ENCODE results near the gene PLEKHG4. TPM values are rescaled to one million over a fixed set of nuclear protein-coding genes. Genes with fewer than 3 reads are reported as not detected.

The PLEKHG4 gene
- total RNA-seq, 1 experiment from 2014 or later: 5.9 TPM

DNA sequence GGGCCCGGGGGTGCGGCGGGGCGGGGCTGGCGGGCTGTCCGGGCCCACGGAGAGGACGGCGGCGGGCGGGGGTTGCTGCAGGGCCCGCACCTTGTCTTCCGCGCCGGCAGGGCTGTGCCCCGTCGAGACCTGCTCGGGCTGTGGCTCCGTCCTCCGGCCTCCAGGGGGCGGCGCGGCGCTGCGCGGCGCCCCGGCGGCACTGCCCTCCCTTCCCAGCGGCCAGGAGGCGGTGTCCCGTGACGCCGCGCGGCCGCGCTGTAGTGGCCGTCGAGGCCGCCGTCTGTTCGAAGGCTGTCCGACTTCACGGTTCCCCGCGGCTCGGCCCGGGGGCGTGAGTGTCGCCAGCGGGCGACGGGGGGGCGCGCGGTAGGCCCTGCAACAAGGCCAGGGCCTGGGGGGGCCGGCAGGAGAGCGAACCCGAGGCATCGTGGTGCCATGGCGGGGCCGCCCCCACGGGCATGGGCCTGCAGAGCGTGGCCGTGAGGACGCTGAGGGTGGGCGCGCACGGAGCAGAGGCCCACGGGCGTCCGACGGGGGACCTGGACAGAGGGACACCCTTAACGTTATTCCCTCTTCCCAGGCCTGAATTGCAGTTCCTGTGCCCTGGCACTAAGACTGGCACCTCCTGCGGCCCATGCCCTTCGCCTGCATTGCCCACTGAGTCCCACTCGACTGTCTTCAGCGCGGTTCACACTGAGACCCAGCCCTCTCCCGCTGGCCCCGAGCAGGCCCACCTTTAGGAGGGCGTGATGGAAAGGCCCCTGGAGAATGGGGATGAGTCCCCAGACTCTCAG lies at the start of gene PLEKHG4 (continued):
- TF ChIP-seq, protein P1, sequence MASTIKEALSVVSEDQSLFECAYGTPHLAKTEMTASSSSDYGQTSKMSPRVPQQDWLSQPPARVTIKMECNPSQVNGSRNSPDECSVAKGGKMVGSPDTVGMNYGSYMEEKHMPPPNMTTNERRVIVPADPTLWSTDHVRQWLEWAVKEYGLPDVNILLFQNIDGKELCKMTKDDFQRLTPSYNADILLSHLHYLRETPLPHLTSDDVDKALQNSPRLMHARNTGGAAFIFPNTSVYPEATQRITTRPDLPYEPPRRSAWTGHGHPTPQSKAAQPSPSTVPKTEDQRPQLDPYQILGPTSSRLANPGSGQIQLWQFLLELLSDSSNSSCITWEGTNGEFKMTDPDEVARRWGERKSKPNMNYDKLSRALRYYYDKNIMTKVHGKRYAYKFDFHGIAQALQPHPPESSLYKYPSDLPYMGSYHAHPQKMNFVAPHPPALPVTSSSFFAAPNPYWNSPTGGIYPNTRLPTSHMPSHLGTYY (CRISPR knock-in tag; IDR thresholded peaks at IDR 0.05): no peak
- no peak for TF ChIP-seq ZNF121 (CRISPR knock-in tag; IDR thresholded peaks at IDR 0.05)

DNA sequence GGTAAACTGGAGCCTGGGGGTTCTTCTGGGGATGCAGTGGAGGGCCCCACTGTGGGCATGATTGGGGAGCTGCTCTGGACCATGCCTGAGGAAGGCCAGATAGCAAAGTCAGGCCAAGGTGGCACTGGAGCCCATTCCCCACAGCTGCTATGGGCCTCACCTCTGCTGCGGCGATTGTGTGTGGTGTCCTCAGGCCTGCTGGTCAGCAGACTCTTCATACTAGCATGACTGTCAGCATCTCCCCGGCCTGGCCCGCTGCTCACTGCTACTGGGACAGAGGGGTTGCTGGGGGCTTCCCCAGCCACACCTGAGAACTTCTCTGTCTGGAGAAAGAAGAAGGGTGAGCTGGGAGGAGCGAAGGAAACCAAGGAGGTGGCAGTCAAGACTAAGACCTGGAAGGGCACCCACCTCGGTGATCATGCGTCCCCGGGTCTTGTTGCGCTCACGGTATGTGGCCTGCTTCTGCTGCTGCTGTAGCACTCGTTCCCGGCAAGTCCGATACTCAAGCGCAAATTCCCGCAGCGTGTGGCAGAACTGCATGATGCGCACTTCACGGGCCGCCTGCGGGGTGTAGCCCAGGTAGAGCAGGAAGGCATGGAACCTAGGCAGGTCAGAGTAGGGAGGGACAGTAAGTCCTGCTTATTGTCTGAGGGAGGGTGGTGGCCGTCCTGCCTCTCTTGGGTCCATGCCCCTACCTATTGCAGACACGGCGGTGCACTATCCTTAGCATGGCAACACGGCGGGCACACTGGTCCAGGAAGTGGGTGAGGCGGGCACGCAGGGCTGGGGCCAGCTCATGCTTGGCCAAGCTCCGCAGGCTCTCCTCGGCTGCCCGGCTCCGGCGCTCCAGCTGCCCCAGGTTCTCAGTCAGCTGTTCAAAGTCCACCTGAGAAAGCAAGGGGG lies 49.2 kb upstream of the PLEKHG4 start:
- DNase-seq (ENCODE audit: low spot score) (no peak), ATAC-seq (no peak)
- POLR2A ChIA-PET: interaction anchor here (0.6 kb wide), 2 partner anchors 17 to 177 kb away, joined by 3 to 4 read pairs; partner anchors contain the start of gene FHOD1
- CTCF ChIA-PET: interaction anchor here (3.7 kb wide), 1 partner anchor 16 kb away, joined by 15 read pairs; the partner anchor contains the start of gene FHOD1
- Mint-ChIP-seq H3K4me3 (no peak overlapping the region), H3K4me1 (peaks cover 15% of the 10 kb centered on the region), H3K27me3 (ENCODE audit: low read depth) (peaks cover 7% of the 10 kb centered on the region), H3K27ac (no peak overlapping the region), H3K9me3 (no peaks in the 10 kb centered on the region), H3K36me3 (peaks cover 36% of the 10 kb centered on the region)
- TF ChIP-seq, protein P2, sequence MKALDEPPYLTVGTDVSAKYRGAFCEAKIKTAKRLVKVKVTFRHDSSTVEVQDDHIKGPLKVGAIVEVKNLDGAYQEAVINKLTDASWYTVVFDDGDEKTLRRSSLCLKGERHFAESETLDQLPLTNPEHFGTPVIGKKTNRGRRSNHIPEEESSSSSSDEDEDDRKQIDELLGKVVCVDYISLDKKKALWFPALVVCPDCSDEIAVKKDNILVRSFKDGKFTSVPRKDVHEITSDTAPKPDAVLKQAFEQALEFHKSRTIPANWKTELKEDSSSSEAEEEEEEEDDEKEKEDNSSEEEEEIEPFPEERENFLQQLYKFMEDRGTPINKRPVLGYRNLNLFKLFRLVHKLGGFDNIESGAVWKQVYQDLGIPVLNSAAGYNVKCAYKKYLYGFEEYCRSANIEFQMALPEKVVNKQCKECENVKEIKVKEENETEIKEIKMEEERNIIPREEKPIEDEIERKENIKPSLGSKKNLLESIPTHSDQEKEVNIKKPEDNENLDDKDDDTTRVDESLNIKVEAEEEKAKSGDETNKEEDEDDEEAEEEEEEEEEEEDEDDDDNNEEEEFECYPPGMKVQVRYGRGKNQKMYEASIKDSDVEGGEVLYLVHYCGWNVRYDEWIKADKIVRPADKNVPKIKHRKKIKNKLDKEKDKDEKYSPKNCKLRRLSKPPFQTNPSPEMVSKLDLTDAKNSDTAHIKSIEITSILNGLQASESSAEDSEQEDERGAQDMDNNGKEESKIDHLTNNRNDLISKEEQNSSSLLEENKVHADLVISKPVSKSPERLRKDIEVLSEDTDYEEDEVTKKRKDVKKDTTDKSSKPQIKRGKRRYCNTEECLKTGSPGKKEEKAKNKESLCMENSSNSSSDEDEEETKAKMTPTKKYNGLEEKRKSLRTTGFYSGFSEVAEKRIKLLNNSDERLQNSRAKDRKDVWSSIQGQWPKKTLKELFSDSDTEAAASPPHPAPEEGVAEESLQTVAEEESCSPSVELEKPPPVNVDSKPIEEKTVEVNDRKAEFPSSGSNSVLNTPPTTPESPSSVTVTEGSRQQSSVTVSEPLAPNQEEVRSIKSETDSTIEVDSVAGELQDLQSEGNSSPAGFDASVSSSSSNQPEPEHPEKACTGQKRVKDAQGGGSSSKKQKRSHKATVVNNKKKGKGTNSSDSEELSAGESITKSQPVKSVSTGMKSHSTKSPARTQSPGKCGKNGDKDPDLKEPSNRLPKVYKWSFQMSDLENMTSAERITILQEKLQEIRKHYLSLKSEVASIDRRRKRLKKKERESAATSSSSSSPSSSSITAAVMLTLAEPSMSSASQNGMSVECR (CRISPR knock-in tag; IDR thresholded peaks at IDR 0.05; ENCODE audit: borderline replicate concordance): no peak
- TF ChIP-seq ZNF416 (CRISPR knock-in tag; IDR thresholded peaks at IDR 0.05) (no peak), NR2C2 (CRISPR knock-in tag; IDR thresholded peaks at IDR 0.05) (no peak), IRF2 (CRISPR knock-in tag; IDR thresholded peaks at IDR 0.05; ENCODE audit: borderline replicate concordance, low read depth) (no peak), PRRX2 (CRISPR knock-in tag; IDR thresholded peaks at IDR 0.05) (no peak), SP1 (CRISPR knock-in tag; conservative IDR thresholded peaks at IDR 0.05) (no peak), ZNF121 (CRISPR knock-in tag; IDR thresholded peaks at IDR 0.05) (no peak), ZNF671 (CRISPR knock-in tag; IDR thresholded peaks at IDR 0.05) (no peak), TEAD4 (CRISPR knock-in tag; IDR thresholded peaks at IDR 0.05) (no peak), CREB1 (CRISPR knock-in tag; IDR thresholded peaks at IDR 0.05) (no peak), MYBL2 (CRISPR knock-in tag; IDR thresholded peaks at IDR 0.05) (no peak), OVOL2 (CRISPR knock-in tag; IDR thresholded peaks at IDR 0.05; ENCODE audit: borderline replicate concordance) (no peak)
- TF ChIP-seq, protein P3, sequence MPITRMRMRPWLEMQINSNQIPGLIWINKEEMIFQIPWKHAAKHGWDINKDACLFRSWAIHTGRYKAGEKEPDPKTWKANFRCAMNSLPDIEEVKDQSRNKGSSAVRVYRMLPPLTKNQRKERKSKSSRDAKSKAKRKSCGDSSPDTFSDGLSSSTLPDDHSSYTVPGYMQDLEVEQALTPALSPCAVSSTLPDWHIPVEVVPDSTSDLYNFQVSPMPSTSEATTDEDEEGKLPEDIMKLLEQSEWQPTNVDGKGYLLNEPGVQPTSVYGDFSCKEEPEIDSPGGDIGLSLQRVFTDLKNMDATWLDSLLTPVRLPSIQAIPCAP (CRISPR knock-in tag; IDR thresholded peaks at IDR 0.05): no peak
- TF ChIP-seq, protein P4, sequence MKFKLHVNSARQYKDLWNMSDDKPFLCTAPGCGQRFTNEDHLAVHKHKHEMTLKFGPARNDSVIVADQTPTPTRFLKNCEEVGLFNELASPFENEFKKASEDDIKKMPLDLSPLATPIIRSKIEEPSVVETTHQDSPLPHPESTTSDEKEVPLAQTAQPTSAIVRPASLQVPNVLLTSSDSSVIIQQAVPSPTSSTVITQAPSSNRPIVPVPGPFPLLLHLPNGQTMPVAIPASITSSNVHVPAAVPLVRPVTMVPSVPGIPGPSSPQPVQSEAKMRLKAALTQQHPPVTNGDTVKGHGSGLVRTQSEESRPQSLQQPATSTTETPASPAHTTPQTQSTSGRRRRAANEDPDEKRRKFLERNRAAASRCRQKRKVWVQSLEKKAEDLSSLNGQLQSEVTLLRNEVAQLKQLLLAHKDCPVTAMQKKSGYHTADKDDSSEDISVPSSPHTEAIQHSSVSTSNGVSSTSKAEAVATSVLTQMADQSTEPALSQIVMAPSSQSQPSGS (CRISPR knock-in tag; IDR thresholded peaks at IDR 0.05; ENCODE audit: borderline replicate concordance, low read depth): no peak
- TF ChIP-seq, protein P5, sequence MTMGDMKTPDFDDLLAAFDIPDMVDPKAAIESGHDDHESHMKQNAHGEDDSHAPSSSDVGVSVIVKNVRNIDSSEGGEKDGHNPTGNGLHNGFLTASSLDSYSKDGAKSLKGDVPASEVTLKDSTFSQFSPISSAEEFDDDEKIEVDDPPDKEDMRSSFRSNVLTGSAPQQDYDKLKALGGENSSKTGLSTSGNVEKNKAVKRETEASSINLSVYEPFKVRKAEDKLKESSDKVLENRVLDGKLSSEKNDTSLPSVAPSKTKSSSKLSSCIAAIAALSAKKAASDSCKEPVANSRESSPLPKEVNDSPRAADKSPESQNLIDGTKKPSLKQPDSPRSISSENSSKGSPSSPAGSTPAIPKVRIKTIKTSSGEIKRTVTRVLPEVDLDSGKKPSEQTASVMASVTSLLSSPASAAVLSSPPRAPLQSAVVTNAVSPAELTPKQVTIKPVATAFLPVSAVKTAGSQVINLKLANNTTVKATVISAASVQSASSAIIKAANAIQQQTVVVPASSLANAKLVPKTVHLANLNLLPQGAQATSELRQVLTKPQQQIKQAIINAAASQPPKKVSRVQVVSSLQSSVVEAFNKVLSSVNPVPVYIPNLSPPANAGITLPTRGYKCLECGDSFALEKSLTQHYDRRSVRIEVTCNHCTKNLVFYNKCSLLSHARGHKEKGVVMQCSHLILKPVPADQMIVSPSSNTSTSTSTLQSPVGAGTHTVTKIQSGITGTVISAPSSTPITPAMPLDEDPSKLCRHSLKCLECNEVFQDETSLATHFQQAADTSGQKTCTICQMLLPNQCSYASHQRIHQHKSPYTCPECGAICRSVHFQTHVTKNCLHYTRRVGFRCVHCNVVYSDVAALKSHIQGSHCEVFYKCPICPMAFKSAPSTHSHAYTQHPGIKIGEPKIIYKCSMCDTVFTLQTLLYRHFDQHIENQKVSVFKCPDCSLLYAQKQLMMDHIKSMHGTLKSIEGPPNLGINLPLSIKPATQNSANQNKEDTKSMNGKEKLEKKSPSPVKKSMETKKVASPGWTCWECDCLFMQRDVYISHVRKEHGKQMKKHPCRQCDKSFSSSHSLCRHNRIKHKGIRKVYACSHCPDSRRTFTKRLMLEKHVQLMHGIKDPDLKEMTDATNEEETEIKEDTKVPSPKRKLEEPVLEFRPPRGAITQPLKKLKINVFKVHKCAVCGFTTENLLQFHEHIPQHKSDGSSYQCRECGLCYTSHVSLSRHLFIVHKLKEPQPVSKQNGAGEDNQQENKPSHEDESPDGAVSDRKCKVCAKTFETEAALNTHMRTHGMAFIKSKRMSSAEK (CRISPR knock-in tag; IDR thresholded peaks at IDR 0.05; ENCODE audit: borderline replicate concordance): no peak
- TF ChIP-seq, protein P6, sequence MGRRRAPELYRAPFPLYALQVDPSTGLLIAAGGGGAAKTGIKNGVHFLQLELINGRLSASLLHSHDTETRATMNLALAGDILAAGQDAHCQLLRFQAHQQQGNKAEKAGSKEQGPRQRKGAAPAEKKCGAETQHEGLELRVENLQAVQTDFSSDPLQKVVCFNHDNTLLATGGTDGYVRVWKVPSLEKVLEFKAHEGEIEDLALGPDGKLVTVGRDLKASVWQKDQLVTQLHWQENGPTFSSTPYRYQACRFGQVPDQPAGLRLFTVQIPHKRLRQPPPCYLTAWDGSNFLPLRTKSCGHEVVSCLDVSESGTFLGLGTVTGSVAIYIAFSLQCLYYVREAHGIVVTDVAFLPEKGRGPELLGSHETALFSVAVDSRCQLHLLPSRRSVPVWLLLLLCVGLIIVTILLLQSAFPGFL (CRISPR knock-in tag; IDR thresholded peaks at IDR 0.05; ENCODE audit: borderline replicate concordance): no peak
